ENCODE measurements around the gene MGARP.
A peak's percentile ranks its signal among the peaks of the same experiment; 100 is the strongest.

Gene MGARP

GRCh38 chr4:139243448-139244365, 36.3 kb downstream of the MGARP start:
- no peak for DNase-seq

GRCh38 chr4:139242511-139243051, 37.4 kb downstream of the MGARP start:
- no peak for DNase-seq

- DNase-seq: no peak
These were observed 38.3 kb downstream of the MGARP start for GRCh38 chr4:139241784-139242151.

GRCh38 chr4:139241086-139241783, 38.8 kb downstream of the MGARP start:
- DNase-seq: no peak

- DNase-seq: no peak
These were observed 40.8 kb downstream of the MGARP start for GRCh38 chr4:139239127-139239772.

- no peak for DNase-seq
These were observed 45.8 kb downstream of the MGARP start for GRCh38 chr4:139234253-139234652.

- peak; percentile 31 for DNase-seq
These were observed 50.4 kb downstream of the MGARP start for GRCh38 chr4:139229534-139230039.

GRCh38 chr4:139227729-139228404, 52.2 kb downstream of the MGARP start:
- no peak for DNase-seq

- no peak for DNase-seq
These were observed 56.2 kb downstream of the MGARP start for GRCh38 chr4:139223682-139224317.

- no peak for DNase-seq
These were observed 57.8 kb downstream of the MGARP start for GRCh38 chr4:139222215-139222614.

- DNase-seq: no peak
These were observed 58.3 kb downstream of the MGARP start for GRCh38 chr4:139221687-139222086.

GRCh38 chr4:139219450-139220055, 60.5 kb downstream of the MGARP start:
- DNase-seq: no peak

All from stimulated activated CD4-positive, alpha-beta T cell treated with anti-CD3 and anti-CD28 coated beads, Interleukin-4, amount 100 ng/mL, for 24 hours (primary cell).